Neural progenitor cell (in vitro differentiated cells): ENCODE data around the gene BUD31. TPM values are rescaled to one million over a fixed set of nuclear protein-coding genes. Genes with fewer than 3 reads are reported as not detected.

ENCODE experiments used
- DNase-seq: peaks from one replicate; pipeline ENCODE4 v3.0.0-alpha.2; 2016; ENCODE audit warnings: low spot score
- H2AFZ ChIP-seq: fragments of 200-600 bp; sonication (generic); replicated peaks from 2 replicates; pipeline ENCODE4 v1.6.1; 2016; ENCODE audit warnings: antibody characterized with exemption
- H3F3A ChIP-seq: fragments of 200-600 bp; sonication (generic); 2 replicates; pipeline ENCODE4 v1.6.1; 2016; ENCODE audit warnings: antibody characterized with exemption, low read depth
- H3K27ac ChIP-seq: fragments of 200-600 bp; sonication (generic); 2 replicates; pipeline ENCODE4 v1.5.1; 2016; ENCODE audit warnings: mild to moderate bottlenecking
- H3K27me3 ChIP-seq: fragments of 200-600 bp; sonication (generic); 2 replicates; pipeline ENCODE4 v1.6.1; 2016; ENCODE audit warnings: mild to moderate bottlenecking, moderate library complexity
- H3K36me3 ChIP-seq: fragments of 200-600 bp; sonication (generic); 2 replicates; pipeline ENCODE4 v1.5.1; 2016
- H3K4me1 ChIP-seq: fragments of 200-600 bp; sonication (generic); 2 replicates; pipeline ENCODE4 v1.6.1; 2016; ENCODE audit warnings: mixed run types
- H3K4me2 ChIP-seq: fragments of 200-600 bp; sonication (generic); 2 replicates; pipeline ENCODE4 v1.6.1; 2016
- H3K4me3 ChIP-seq: fragments of 200-600 bp; sonication (generic); 2 replicates; pipeline ENCODE4 v1.5.1; 2016
- H3K79me2 ChIP-seq: fragments of 200-600 bp; sonication (generic); 2 replicates; pipeline ENCODE4 v1.6.1; 2016; ENCODE audit warnings: low read depth
- H3K9ac ChIP-seq: fragments of 200-600 bp; sonication (generic); 2 replicates; pipeline ENCODE4 v1.6.1; 2016
- H3K9me3 ChIP-seq: fragments of 200-600 bp; sonication (generic); 2 replicates; pipeline ENCODE4 v1.5.1; 2016; ENCODE audit warnings: low read depth
- H4K20me1 ChIP-seq: fragments of 200-600 bp; sonication (generic); 2 replicates; pipeline ENCODE4 v1.6.1; 2016; ENCODE audit warnings: low read depth
- H3K27ac Mint-ChIP-seq: 3 replicates; pipeline ENCODE4 v1.8.0; 2021; ENCODE audit warnings: mixed read lengths
- H3K27me3 Mint-ChIP-seq: 2 replicates; pipeline ENCODE4 v1.8.0; 2022; ENCODE audit warnings: low read depth, mild to moderate bottlenecking, inconsistent platforms, moderate library complexity, mixed read lengths; ENCODE audit not compliant: insufficient read depth
- H3K36me3 Mint-ChIP-seq: 3 replicates; pipeline ENCODE4 v1.8.0; 2021; ENCODE audit warnings: mixed read lengths
- H3K4me1 Mint-ChIP-seq: 3 replicates; pipeline ENCODE4 v1.8.0; 2021; ENCODE audit warnings: mixed read lengths
- H3K4me3 Mint-ChIP-seq: 3 replicates; pipeline ENCODE4 v1.8.0; 2021; ENCODE audit warnings: mild to moderate bottlenecking, moderate library complexity, mixed read lengths
- H3K9me3 Mint-ChIP-seq: 3 replicates; pipeline ENCODE4 v1.8.0; 2020; ENCODE audit warnings: mixed read lengths
- EZH2 ChIP-seq: fragments of 200-600 bp; sonication (generic); IDR thresholded peaks from 2 replicates; pipeline ENCODE4 v1.6.1; 2017; ENCODE audit warnings: antibody characterized with exemption, mild to moderate bottlenecking, moderate library complexity
- EZH2phosphoT487 ChIP-seq: fragments of 200-600 bp; sonication (generic); IDR thresholded peaks from 2 replicates; pipeline ENCODE4 v1.6.1; 2017; ENCODE audit warnings: antibody characterized with exemption
- total RNA-seq: library from RNA; depleted of rRNA; stranded (reverse); fragments of >200 nt; gene quantifications from 2 replicates; pipeline ENCODE4 v1.2.3, GENCODE V29; 2015; ENCODE audit warnings: low replicate concordance
- TF ChIP-seq, protein P1 (sequence below): fragments of 200-600 bp; sonication (generic); IDR thresholded peaks from 2 replicates; pipeline ENCODE4 v1.5.1; 2017; ENCODE audit warnings: antibody characterized with exemption, mild to moderate bottlenecking

BUD31 gene
- total RNA-seq, 1 donor from 2014 or later, result 98.2 TPM

DNA sequence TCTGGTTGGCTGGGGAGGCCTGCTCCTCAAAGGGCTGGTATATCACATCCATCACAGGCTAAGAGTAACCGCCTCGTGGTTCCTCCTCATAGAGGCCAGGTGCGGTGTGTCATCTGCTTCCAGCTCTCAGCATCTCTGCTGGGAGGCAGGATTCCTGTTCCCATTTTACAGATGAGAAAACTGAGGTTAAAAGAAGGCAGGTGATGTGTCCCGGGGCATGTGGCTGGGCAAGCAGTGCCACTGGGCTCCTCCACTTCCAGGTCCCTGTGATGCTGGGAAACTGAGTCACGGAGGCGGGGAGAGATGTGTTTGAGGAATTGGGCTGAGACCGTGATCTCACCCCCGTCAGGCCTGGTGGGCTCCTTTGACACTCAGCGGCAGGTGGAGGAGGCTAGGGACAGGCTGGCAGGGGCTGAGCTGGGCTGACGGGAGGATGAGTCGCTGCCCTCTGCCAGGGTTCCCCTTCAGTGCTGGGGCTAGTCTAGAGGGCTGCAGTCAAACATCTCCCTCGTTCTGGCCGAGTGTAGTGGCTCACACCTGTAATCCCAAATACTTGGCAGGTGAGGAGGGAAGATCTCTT, 24.9 kb upstream of the BUD31 start:
- H3K27ac ChIP-seq, result no peak overlapping the region
- H3K9me3 ChIP-seq, result no peaks in the 10 kb centered on the region
- no peaks in the 10 kb centered on the region for H3K4me1 ChIP-seq
- H3K9ac ChIP-seq, result no peak overlapping the region
- no peaks in the 10 kb centered on the region for H3K36me3 ChIP-seq
- peaks cover 3% of the 10 kb centered on the region for H3K4me1 Mint-ChIP-seq
- H3K79me2 ChIP-seq, result no peaks in the 10 kb centered on the region
- DNase-seq, result no peak
- no peak overlapping the region for H3K27ac Mint-ChIP-seq
- H3F3A ChIP-seq, result no peaks in the 10 kb centered on the region
- no peaks in the 10 kb centered on the region for H4K20me1 ChIP-seq
- H3K4me3 Mint-ChIP-seq, result no peak overlapping the region
- H3K27me3 Mint-ChIP-seq, result no peaks in the 10 kb centered on the region
- H3K9me3 Mint-ChIP-seq, result no peaks in the 10 kb centered on the region
- H3K27me3 ChIP-seq, result no peaks in the 10 kb centered on the region
- no peak overlapping the region for H3K4me2 ChIP-seq
- H3K36me3 Mint-ChIP-seq, result peaks cover 2% of the 10 kb centered on the region
- TF ChIP-seq, protein P1, sequence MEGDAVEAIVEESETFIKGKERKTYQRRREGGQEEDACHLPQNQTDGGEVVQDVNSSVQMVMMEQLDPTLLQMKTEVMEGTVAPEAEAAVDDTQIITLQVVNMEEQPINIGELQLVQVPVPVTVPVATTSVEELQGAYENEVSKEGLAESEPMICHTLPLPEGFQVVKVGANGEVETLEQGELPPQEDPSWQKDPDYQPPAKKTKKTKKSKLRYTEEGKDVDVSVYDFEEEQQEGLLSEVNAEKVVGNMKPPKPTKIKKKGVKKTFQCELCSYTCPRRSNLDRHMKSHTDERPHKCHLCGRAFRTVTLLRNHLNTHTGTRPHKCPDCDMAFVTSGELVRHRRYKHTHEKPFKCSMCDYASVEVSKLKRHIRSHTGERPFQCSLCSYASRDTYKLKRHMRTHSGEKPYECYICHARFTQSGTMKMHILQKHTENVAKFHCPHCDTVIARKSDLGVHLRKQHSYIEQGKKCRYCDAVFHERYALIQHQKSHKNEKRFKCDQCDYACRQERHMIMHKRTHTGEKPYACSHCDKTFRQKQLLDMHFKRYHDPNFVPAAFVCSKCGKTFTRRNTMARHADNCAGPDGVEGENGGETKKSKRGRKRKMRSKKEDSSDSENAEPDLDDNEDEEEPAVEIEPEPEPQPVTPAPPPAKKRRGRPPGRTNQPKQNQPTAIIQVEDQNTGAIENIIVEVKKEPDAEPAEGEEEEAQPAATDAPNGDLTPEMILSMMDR, result no peak
- no peak for TF ChIP-seq EZH2phosphoT487
- no peak for TF ChIP-seq EZH2
- H2AFZ ChIP-seq, result no peak overlapping the region
- H3K4me3 ChIP-seq, result no peak overlapping the region

DNA sequence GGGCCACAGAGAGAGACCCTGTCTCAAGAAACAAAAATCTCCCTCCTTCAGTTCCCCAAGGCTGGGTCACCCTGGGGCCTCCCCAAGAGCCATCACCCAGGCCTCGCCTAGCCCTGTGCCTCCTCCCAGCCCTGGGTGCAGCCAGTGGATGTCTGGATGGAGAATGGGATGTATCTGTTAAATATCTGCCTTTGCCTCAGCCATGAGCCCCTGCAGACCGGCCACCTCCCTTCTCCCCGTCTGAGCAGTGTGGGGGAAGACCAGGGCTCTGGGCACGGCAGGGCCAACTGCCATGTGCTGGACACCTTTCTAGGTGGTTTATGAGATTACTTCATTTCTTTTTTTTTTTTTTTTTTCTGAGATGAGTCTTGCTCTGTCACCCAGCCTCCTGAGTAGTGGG, 24.2 kb upstream of the BUD31 start:
- no peaks in the 10 kb centered on the region for H3K27me3 Mint-ChIP-seq
- Histone ChIP-seq H3K4me1 (no peaks in the 10 kb centered on the region), H3K9ac (no peak overlapping the region), H3K36me3 (no peaks in the 10 kb centered on the region), H3K9me3 (no peaks in the 10 kb centered on the region), H3K27ac (no peak overlapping the region), H4K20me1 (no peaks in the 10 kb centered on the region), H2AFZ (no peak overlapping the region), H3K27me3 (no peaks in the 10 kb centered on the region), H3K4me2 (no peak overlapping the region), H3K4me3 (no peak overlapping the region), H3F3A (no peaks in the 10 kb centered on the region), H3K79me2 (no peaks in the 10 kb centered on the region)
- H3K4me1 Mint-ChIP-seq, result peaks cover 3% of the 10 kb centered on the region
- no peak overlapping the region for H3K4me3 Mint-ChIP-seq
- TF ChIP-seq EZH2 (no peak), EZH2phosphoT487 (no peak)
- TF ChIP-seq, protein P1, result no peak
- DNase-seq, result no peak
- H3K27ac Mint-ChIP-seq, result no peak overlapping the region
- no peaks in the 10 kb centered on the region for H3K36me3 Mint-ChIP-seq
- no peaks in the 10 kb centered on the region for H3K9me3 Mint-ChIP-seq

DNA sequence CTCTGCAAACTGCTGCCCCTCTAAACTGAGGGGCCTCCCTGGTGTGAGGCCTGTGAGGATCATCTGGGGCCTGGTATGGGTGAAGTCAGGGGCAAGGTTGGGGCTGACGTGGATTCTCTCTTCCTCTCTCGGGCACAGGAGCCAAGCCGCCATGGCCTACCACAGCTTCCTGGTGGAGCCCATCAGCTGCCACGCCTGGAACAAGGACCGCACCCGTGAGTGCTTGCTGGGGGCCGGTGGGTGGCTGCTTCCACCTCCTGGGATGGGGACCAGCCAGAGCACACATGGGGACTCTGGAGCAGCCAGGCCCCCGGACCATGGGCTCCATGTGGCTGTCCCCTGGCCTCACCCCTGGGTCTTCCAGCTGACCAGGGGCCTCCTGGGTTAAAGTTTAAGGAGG, 23.2 kb upstream of the BUD31 start:
- Histone ChIP-seq H3K27ac (no peak overlapping the region), H3K36me3 (no peaks in the 10 kb centered on the region), H3K27me3 (no peaks in the 10 kb centered on the region), H3K4me3 (no peak overlapping the region), H4K20me1 (no peaks in the 10 kb centered on the region), H3K79me2 (no peaks in the 10 kb centered on the region), H3K9ac (no peak overlapping the region), H3F3A (no peaks in the 10 kb centered on the region), H3K4me1 (no peaks in the 10 kb centered on the region), H3K9me3 (no peaks in the 10 kb centered on the region), H2AFZ (no peak overlapping the region), H3K4me2 (no peak overlapping the region)
- no peak overlapping the region for H3K4me3 Mint-ChIP-seq
- H3K9me3 Mint-ChIP-seq, result no peaks in the 10 kb centered on the region
- no peak overlapping the region for H3K27ac Mint-ChIP-seq
- no peaks in the 10 kb centered on the region for H3K27me3 Mint-ChIP-seq
- TF ChIP-seq EZH2phosphoT487 (no peak), EZH2 (no peak)
- TF ChIP-seq, protein P1, result no peak
- no peaks in the 10 kb centered on the region for H3K36me3 Mint-ChIP-seq
- DNase-seq, result no peak
- H3K4me1 Mint-ChIP-seq, result no peaks in the 10 kb centered on the region
